GM21529 (cell line): ENCODE measurements around the gene HPDL.
"Not testable (repeated sequence)": the region's sequence is repeated elsewhere in the genome, so short reads cannot be mapped to it uniquely, and the experiment has no call there.

Source experiments
- ATAC-seq: cut with Tn5 transposase; IDR thresholded peaks from one replicate; pipeline ENCODE4 v1.9.1; 2021; ENCODE audit not compliant: unreplicated experiment

HPDL gene

GRCh38 chr1:45326627-45327623 is at the start of gene HPDL:
Gene HPDL (plus strand): TSS chr1:45326895. CDS start chr1:45327149, 254 bp downstream.
- peak; percentile 59 for ATAC-seq

GRCh38 chr1:45282351-45282750 is 44.3 kb upstream of the HPDL start:
- no peak for ATAC-seq

- not testable (repeated sequence) for ATAC-seq
These were observed 41.8 kb upstream of the HPDL start for GRCh38 chr1:45284858-45285257.

- not testable (repeated sequence) for ATAC-seq
These were observed 40.2 kb upstream of the HPDL start for GRCh38 chr1:45286521-45286920.

- not testable (repeated sequence) for ATAC-seq
These were observed 35.7 kb upstream of the HPDL start for GRCh38 chr1:45291002-45291401.

GRCh38 chr1:45291716-45292115 is 35.0 kb upstream of the HPDL start:
- no peak for ATAC-seq

- no peak for ATAC-seq
These were observed 28.9 kb upstream of the HPDL start for GRCh38 chr1:45297666-45298356.

- ATAC-seq = no peak
These were observed 27.4 kb upstream of the HPDL start for GRCh38 chr1:45299296-45299695.

GRCh38 chr1:45299981-45300668 is 26.6 kb upstream of the HPDL start:
- no peak for ATAC-seq

GRCh38 chr1:45300669-45300997 is 26.1 kb upstream of the HPDL start:
- no peak for ATAC-seq

GRCh38 chr1:45302505-45303150 is 24.1 kb upstream of the HPDL start:
- no peak for ATAC-seq

- peak; percentile 71 for ATAC-seq
These were observed 23.0 kb upstream of the HPDL start for GRCh38 chr1:45303520-45304310.

- peak; percentile 5 for ATAC-seq
These were observed 22.2 kb upstream of the HPDL start for GRCh38 chr1:45304311-45305081.

- no peak for ATAC-seq
These were observed 21.5 kb upstream of the HPDL start for GRCh38 chr1:45305231-45305630.

- ATAC-seq = no peak
These were observed 20.4 kb upstream of the HPDL start for GRCh38 chr1:45306319-45306718.

GRCh38 chr1:45306905-45307304 is 19.8 kb upstream of the HPDL start:
- no peak for ATAC-seq

- no peak for ATAC-seq
These were observed 12.4 kb upstream of the HPDL start for GRCh38 chr1:45314266-45314665.

GRCh38 chr1:45317166-45317565 is 9.5 kb upstream of the HPDL start:
- ATAC-seq = no peak

GRCh38 chr1:45319761-45320160 is 6.9 kb upstream of the HPDL start:
- ATAC-seq = no peak
